ENCODE results near the gene AKAP8L.

AKAP8L gene

DNA sequence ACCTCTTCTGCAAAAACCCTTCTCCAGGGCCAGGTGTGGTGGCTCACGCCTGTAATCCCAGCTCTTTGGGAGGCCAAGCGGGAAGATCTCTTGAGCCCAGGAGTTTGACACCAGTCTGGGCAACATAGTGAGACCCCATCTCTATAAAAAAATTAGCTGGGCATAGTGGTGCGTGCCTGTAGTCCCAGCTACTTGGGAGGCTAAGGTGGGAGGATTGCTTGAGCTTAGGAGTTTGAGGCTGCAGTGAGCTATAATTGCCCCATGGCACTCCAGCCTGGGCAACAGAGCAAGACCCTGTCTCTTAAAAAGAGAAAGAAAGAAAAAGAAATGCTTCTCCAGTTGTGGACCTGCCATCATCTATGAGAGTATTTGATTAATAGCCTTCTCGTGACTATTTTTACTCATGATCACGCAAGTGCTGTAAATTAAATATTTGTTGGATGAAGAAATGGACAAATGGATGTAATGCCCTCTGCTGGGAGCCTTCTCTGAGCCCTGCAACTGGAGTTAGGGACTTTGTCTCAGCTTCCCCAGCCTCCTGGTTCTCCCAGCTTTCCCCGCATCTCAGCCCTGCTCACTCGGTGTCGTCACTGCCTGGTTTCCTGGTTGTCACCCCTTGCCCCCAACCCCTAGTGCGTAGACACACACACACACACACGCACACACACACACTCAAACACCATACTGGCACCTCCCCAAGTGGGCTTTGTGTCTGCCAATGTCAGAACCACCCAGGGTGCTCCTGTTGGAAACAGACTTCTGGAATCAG lies 18.8 kb upstream of the AKAP8L start:
- TF ChIP-seq CTCF (IDR thresholded peaks at IDR 0.05; ENCODE audit: control insufficient read depth, extremely low read depth, insufficient read depth): peak; percentile 36

GRCh38 chr19:15436826-15437110 lies 18.0 kb upstream of the AKAP8L start:
- H3K4me3 ChIP-seq (ENCODE audit: low read depth, low read length): no peak overlapping the region
- TF ChIP-seq CTCF (IDR thresholded peaks at IDR 0.05; ENCODE audit: control insufficient read depth, extremely low read depth, insufficient read depth): no peak
- DNase-seq (ENCODE audit: low read depth): no peak

More for the DNA sequence above, 18.8 kb upstream of the AKAP8L start:
- no peak overlapping the region for H3K4me3 ChIP-seq (ENCODE audit: low read depth, low read length)
- DNase-seq (ENCODE audit: low read depth): no peak

- TF ChIP-seq CTCF (IDR thresholded peaks at IDR 0.05; ENCODE audit: control insufficient read depth, extremely low read depth, insufficient read depth): no peak
- no peak overlapping the region for H3K4me3 ChIP-seq (ENCODE audit: low read depth, low read length)
- DNase-seq (ENCODE audit: low read depth): no peak
These were observed 17.4 kb upstream of the AKAP8L start for GRCh38 chr19:15436012-15436825.

GRCh38 chr19:15433519-15434069 lies 14.8 kb upstream of the AKAP8L start:
- peak overlapping the region; percentile 60 for H3K4me3 ChIP-seq (ENCODE audit: low read depth, low read length)
- no peak for TF ChIP-seq CTCF (IDR thresholded peaks at IDR 0.05; ENCODE audit: control insufficient read depth, extremely low read depth, insufficient read depth)
- no peak for DNase-seq (ENCODE audit: low read depth)

DNA sequence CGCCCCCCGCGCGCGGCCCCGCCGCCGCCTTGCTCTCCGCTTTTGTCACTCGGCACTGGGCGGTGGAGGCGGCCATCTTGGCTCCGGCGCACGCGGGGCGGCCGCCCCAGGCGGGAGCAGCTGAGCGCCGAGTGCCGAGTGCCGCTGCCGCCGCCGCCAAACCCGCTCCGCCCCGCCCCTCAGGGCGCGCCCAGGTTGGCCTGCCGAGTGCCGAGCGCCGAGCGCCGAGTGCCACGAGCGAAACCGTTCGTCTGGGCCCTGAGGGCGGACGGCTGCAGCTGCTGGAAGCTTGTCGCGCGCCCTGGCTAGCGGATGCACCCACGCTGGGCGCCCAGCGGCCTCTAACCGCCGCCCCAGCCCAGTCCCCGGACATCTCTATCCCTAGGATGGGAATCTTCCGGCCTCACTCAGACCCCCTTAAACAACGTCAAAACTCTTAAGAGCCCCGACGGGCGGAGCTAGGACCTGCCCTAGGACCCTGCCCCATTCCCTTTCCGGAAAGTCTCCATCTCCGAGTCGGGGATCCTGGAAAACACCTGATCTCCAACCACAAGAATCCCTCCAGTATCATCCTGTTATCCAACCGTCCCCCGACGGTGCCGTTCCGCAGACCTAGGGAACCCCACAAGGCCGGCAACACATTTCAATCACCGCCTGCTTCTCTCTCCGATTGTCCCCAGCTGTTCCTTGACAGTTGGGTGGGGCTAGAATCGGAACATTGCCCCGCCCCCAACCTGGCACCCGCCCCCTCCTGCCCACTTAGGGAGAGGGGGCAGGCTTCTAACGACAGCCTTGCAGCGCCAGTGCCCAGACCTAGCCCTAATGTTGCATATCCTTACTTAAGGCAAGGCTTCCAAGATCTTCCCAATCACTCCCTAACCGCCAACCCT lies 14.1 kb upstream of the AKAP8L start:
- H3K4me3 ChIP-seq (ENCODE audit: low read depth, low read length): peak overlapping the region; percentile 60
- DNase-seq (ENCODE audit: low read depth): no peak
- TF ChIP-seq CTCF (IDR thresholded peaks at IDR 0.05; ENCODE audit: control insufficient read depth, extremely low read depth, insufficient read depth): no peak

DNA sequence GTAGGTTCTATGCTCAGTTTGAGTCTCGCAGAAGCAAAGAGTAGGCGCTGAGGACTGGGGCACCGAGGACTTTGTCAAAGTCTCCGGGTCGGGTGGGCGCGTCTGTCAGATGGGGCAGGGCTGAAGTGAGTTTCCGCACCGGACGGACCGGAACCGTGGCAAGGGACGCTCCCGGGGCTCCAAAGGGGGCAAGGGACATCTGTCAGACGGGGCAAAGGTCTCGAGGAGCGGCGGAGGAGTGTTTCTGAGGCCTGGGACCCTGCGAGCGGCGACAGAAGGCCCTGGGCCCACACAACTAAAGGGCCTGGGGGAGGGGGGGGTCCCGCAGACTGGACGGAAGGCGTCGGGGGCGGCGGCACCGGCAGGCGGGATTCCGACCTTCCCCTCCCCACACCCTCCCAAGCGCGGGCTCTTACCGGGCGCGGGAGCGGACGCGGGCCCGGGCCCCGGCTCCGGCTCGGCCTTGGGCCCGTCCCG lies 13.3 kb upstream of the AKAP8L start:
- TF ChIP-seq CTCF (IDR thresholded peaks at IDR 0.05; ENCODE audit: control insufficient read depth, extremely low read depth, insufficient read depth): no peak
- DNase-seq (ENCODE audit: low read depth): no peak
- peak overlapping the region; percentile 97 for H3K4me3 ChIP-seq (ENCODE audit: low read depth, low read length)
